ENCODE data around the gene APOL5.
"Not testable (repeated sequence)": the region's sequence is repeated elsewhere in the genome, so short reads cannot be mapped to it uniquely, and the experiment has no call there.

The APOL5 gene

GRCh38 chr22:35717572-35717971, at the start of gene APOL5:
TSS of gene APOL5 (plus strand) at chr22:35717872. CDS start at chr22:35717872, 0 bp downstream.
- DNase-seq, result no peak

DNA sequence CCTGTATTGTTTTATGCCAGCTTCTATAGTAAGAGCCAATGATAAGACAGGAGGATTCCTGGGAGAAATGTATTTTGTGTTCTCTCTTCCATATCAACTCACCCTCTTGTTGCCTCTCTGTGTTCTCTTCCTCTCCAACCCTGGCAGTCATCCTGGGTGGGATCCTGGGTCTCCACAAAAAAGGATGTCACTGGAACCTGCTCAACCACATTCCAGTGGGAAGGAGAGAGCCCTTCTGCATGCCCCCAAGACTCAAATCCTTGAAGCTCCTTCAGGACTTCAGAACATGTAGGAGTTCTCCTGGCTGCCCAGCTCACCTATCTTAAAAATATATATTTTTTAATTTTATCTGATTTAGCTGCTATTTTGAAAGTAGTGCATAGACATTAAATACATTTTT, 43.3 kb upstream of the APOL5 start:
- DNase-seq, result no peak

- DNase-seq, result not testable (repeated sequence)
These were observed 41.6 kb upstream of the APOL5 start for GRCh38 chr22:35676065-35676464.

DNA sequence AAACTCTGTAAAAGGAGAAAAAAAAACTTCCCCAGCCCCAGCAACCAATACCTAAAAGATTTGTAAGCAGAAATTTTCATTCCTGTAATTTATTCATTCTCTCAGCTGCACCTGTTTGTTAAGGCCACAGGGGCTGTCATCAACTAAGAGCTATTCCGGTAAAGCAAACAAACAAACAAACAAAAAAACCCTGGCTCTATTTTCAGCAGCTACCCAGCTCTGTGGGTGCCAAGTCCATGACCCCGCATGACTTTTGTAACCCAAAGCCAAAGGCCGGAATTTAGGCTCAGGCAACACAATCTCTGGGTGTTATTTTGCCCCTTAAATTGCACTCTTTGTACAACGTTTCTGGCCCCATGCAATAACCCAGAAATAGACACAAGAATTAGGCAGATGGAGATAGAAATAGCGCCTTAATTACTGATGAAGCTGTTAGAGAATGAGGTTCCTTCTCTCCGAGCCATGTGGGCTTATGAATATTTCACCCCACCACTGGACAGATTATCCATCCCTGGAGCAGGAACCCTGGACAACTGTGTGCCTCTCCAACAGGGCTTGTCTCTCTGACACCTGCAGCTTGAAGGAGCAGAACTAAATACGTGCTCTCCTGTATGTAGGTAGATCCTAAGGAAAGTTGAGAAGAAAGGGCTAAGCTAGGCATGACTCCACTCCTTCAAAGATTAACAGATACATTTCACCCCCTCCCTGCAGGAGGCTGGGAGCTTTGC, 40.0 kb upstream of the APOL5 start:
- no peak for DNase-seq

GRCh38 chr22:35678836-35679235, 38.8 kb upstream of the APOL5 start:
- no peak for DNase-seq

- DNase-seq, result peak; percentile 68
These were observed 38.2 kb upstream of the APOL5 start for GRCh38 chr22:35679492-35679891.

GRCh38 chr22:35681454-35682052, 36.1 kb upstream of the APOL5 start:
- no peak for DNase-seq

- no peak for DNase-seq
These were observed 34.1 kb upstream of the APOL5 start for GRCh38 chr22:35683560-35683959.

DNA sequence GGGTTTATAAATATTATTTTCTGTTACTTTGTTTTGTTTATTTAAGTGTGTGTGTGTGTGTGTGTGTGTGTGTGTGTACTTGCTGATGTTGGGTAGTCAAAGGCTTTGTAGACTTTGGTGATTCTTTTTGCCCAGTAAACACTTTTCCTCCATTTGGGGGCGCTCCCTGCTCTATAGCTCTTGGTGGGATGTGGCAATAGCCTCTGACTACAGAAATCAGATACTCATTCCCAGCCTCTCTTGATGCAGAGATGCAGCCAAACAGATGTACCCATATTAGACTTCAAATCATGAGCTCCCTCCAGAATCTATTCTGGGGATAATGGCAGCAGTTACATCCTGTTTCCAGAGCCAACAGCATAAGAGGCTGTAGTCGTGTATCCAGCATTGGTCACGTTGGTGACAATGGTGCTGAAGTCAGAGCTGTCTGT, 33.4 kb upstream of the APOL5 start:
- DNase-seq, result no peak

GRCh38 chr22:35684732-35685131, 32.9 kb upstream of the APOL5 start:
- no peak for DNase-seq

- DNase-seq, result no peak
These were observed 31.9 kb upstream of the APOL5 start for GRCh38 chr22:35685731-35686130.

GRCh38 chr22:35686298-35686697, 31.4 kb upstream of the APOL5 start:
- no peak for DNase-seq

- DNase-seq, result no peak
These were observed 30.2 kb upstream of the APOL5 start for GRCh38 chr22:35687461-35687860.

DNA sequence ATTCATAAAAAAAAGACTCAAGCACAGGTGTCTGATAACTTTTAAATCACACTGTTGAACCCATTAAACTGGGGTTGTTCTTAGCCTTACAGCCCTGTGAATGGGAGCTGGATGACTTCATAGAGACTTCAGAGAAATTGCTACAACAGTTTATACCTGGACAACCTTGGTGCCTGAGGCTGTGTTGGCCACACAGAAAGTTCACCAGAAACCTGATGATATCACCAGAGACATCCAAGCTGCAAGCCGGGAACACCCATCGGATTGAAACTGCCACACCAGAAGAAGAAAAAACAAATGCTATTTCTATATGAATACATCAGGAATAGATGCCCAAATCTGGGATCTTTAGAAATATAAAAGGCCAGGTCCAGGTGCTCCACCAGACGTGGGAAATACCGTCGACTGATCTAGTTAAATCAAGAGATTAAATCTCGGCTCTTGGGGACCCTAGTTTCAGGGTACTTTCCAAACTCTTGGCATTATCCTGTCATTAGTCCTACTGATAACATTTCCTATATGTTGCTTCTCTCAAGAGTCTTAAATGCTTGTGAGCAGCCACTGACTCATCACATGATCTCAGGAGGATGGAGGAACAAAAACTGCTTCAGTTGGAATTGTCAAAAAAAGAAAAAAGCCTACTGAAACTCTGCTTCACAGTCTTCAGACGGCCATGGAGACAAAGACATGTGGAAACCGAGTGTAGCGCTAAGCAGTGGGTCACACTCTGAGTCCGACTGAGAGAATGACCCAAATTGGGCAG, 28.6 kb upstream of the APOL5 start:
- DNase-seq, result no peak

DNA sequence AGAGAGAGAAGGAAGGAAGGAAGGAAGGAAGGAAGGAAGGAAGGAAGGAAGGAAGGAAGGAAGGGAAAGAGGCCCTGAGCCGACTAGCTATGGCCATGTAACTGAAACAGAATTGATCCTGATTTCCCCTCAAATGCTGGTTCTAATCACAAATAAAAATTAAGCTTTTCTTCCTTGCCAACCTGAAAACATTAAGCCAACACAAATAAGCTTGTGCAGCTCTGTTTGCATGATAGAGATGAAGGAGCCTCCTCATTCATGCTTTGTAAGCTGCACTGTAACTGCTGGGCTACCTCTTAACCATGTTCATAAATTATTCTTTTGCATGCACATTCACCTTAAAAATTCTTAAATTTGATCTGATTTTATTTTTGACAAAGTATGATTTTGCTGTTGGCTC, 27.7 kb upstream of the APOL5 start:
- DNase-seq, result no peak

GRCh38 chr22:35695202-35695601, 22.5 kb upstream of the APOL5 start:
- no peak for DNase-seq

- DNase-seq, result peak; percentile 16
These were observed 20.5 kb upstream of the APOL5 start for GRCh38 chr22:35697142-35697541.

GRCh38 chr22:35699852-35700251, 17.8 kb upstream of the APOL5 start:
- DNase-seq, result not testable (repeated sequence)

- no peak for DNase-seq
These were observed 13.6 kb upstream of the APOL5 start for GRCh38 chr22:35703861-35704584.

DNA sequence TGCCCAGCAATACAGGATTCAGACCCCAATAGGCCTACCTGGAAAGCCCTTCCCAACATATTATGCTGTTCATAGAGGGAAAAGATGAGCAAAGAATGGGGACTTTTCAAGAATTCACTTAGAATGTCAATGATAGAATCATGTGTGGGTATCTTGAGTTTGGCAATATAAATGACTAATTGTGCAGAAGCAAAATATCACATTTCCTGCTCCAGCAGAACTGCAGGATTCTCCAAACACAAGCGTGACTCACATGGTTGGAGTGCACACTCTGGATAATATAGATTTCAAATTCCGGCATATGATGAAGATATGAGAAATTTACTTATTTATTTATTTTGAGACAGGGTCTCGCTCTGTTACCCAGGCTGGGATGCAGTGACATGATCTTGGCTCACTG, 12.5 kb upstream of the APOL5 start:
- no peak for DNase-seq

GRCh38 chr22:35708453-35708852, 9.2 kb upstream of the APOL5 start:
- no peak for DNase-seq

- no peak for DNase-seq
These were observed 8.8 kb upstream of the APOL5 start for GRCh38 chr22:35708917-35709316.

- no peak for DNase-seq
These were observed 6.3 kb upstream of the APOL5 start for GRCh38 chr22:35711336-35711735.
